GM06990 (cell line): ENCODE results near the gene CEP192.

Source experiments
- DNase-seq: peaks from one replicate; pipeline ENCODE4 v3.0.0-alpha.2; 2011; ENCODE audit not compliant: insufficient read length; ENCODE audit errors: extremely low read depth
- H3K27me3 ChIP-seq: replicated peaks from 2 replicates; pipeline ENCODE4 v1.6.0; 2011; ENCODE audit warnings: low read length; ENCODE audit not compliant: control insufficient read depth, insufficient read depth
- H3K36me3 ChIP-seq: 2 replicates; pipeline ENCODE4 v1.5.1; 2011; ENCODE audit warnings: low read length; ENCODE audit not compliant: control insufficient read depth, insufficient read depth
- H3K4me3 ChIP-seq: replicated peaks from 2 replicates; pipeline ENCODE4 v1.5.1; 2011; ENCODE audit warnings: low read depth, mild to moderate bottlenecking, control low read depth, low read length
- TF ChIP-seq, protein P1 (sequence below): IDR thresholded peaks from 2 replicates; pipeline ENCODE4 v1.5.1; 2011; ENCODE audit warnings: low read length, control low read depth, mild to moderate bottlenecking, inconsistent platforms; ENCODE audit not compliant: insufficient read depth, poor library complexity, severe bottlenecking

The CEP192 gene

DNA sequence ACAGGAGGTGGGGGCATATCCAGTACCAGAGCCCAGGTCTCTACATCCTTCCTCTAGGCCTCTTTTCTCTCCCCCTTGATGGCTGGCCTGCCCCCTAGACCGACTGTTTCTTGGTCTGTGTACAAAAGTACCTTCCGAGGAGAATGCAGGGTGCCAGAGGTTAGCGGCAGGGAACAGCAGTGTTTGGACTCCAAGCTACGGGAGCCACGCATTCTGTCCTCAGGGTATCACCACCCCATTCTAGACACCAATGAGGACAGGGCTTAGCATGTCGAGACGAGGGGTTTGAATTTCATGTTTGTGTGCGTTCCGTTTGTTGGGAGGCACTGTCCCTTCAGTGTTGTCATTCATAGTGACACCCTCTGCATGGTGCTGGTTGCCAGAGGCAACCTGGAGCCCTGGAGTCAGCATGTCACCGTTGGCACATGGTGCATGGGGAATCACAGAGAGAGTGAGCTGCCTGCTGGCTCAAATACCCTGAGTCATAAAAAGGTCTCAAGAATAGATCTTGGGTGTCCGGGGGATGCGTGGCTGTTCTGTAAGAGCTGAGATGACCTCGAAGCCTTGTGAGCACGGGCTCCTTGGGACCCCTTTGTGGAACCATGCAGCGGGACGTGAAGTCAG, 170.2 kb downstream of the CEP192 start:
- no peak overlapping the region for H3K4me3 ChIP-seq
- TF ChIP-seq, protein P1, sequence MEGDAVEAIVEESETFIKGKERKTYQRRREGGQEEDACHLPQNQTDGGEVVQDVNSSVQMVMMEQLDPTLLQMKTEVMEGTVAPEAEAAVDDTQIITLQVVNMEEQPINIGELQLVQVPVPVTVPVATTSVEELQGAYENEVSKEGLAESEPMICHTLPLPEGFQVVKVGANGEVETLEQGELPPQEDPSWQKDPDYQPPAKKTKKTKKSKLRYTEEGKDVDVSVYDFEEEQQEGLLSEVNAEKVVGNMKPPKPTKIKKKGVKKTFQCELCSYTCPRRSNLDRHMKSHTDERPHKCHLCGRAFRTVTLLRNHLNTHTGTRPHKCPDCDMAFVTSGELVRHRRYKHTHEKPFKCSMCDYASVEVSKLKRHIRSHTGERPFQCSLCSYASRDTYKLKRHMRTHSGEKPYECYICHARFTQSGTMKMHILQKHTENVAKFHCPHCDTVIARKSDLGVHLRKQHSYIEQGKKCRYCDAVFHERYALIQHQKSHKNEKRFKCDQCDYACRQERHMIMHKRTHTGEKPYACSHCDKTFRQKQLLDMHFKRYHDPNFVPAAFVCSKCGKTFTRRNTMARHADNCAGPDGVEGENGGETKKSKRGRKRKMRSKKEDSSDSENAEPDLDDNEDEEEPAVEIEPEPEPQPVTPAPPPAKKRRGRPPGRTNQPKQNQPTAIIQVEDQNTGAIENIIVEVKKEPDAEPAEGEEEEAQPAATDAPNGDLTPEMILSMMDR: no peak
- DNase-seq: no peak
- H3K36me3 ChIP-seq: no peaks in the 10 kb centered on the region
- no peaks in the 10 kb centered on the region; the same call in 1 of the 2 replicates for H3K27me3 ChIP-seq

DNA sequence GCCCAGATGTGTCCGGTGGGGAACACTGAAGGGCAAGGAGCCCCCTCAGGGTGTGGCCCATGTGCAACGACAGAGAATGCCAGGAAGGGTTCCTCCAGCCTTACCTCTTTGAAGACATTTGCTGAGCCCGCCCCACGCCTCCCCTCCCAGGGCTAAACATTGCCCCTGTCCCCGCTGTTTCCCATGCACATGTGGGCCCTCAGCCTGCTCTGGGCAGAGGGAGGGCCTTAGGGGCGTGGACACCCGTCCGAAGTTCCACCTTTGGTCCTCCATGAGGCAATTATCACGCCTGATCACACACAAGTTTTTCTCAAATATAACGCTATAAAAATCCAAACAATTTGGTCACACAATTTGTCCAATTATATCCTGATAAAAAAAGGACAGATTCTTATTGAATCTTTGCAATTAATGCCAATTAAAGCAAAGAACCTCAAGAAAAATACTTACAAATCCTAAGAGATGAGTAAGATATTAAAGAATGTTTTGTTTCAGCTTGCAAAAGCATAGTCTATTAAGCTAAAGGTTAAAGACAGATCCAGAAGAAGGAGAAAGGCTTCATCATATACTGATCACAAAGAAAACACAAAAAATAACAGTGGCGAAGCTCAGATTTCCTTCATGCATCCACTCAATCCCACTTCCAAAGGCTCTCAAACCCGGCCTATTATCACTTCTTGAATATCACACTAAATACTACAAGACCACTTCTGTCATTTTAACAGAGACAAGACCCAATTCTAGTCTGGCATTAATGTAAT, 172.2 kb downstream of the CEP192 start:
- TF ChIP-seq, protein P1: no peak
- DNase-seq: no peak
- Histone ChIP-seq H3K4me3 (no peak overlapping the region), H3K27me3 (no peaks in the 10 kb centered on the region; the same call in 1 of the 2 replicates), H3K36me3 (no peaks in the 10 kb centered on the region)

DNA sequence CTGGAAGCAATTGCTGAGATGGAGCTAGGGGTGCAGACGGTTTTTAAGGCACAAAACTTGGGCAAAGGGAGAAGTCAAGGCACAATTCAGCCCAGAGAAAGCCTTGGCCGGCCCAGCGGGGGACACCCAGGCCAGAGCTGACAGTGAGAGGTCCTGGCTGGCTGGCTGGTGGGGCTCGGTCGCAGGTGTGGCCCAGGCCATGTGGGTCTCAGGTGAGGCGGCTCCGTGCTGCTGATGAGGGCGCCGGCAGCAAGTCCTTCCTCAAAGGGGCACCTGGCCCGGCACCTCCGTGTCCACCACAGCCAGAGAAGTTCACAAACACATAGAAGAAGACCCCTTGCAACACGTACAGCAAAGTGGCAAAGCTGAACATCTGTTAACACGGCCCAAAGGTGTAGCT, 173.2 kb downstream of the CEP192 start:
- H3K36me3 ChIP-seq: no peaks in the 10 kb centered on the region
- H3K27me3 ChIP-seq: no peaks in the 10 kb centered on the region; the same call in 1 of the 2 replicates
- H3K4me3 ChIP-seq: no peak overlapping the region
- DNase-seq: no peak
- TF ChIP-seq, protein P1: no peak

DNA sequence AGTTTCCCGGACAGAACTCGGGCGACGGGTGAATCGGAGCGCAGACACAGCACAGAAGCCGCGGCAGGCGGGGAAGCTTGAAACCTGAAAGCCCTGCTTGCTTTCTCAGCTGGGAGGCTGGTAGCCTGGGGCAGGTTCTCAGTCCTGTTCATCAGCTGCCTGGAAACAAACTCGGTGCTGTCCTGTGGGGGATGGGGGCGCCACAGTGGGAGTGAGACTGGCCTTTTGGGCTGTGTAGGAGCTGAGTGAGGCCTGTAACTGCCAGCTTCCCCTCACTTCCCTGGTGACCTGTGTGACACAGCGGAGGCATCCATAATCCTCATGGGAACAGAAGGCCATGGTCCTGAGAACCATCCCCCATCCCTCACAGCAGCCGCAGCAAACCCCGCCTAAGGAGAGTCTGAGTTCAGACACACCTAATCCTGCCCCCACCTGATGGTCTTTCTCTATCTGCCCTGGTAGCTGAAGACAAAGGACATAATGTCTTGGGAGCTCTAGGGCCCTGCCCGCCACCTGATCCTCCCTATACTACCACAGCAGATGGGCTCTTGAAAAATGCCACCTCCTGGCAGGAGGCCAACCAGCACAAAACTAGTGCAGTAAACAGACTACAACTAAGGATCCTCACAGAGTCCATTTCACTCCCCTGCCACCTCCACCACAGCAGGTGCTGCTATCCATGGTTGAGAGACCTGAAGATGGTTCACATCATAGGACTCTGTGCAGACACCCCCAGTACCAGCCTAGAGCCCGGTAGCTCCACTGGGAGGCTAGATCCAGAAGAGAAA, 174.7 kb downstream of the CEP192 start:
- TF ChIP-seq, protein P1: no peak
- Histone ChIP-seq H3K27me3 (no peaks in the 10 kb centered on the region; the same call in 1 of the 2 replicates), H3K36me3 (no peaks in the 10 kb centered on the region), H3K4me3 (no peak overlapping the region)
- no peak for DNase-seq

DNA sequence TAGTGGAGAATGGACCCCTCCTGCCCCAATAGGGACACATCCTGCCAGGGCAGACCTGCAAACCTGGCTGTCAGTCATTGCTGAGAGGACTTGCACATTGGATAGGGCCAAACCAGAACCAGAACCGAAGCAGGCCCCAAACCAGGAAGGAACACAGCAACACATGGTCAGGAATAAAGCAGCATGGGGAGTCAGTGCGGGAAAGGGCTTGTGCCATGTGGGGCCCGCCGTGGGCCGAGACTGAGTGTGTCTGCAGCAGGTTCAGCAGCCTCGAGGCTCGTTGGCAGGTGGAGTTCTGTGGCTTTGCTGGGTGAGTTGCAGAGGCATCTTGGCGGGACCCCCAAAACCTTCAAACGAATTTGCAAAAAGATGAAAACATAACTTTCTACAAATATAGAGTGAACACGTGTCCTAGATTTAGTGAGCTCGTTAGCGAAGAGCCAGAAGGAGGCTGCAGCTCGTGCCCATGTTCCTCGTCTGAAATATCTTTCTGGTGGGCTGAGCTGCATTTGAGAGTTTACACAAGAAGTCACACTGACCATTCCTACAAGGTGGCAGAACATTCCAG, 182.5 kb downstream of the CEP192 start:
- no peak for DNase-seq
- H3K27me3 ChIP-seq: no peaks in the 10 kb centered on the region
- H3K4me3 ChIP-seq: no peak overlapping the region
- no peaks in the 10 kb centered on the region for H3K36me3 ChIP-seq
- TF ChIP-seq, protein P1: no peak
